Left lung (tissue), 10 donors: ENCODE data around the gene VTCN1. TPM values are rescaled to one million over a fixed set of nuclear protein-coding genes. Genes with fewer than 3 reads are reported as not detected.

Source experiments
- ATAC-seq: fragments of 200-7000 bp; cut with Tn5 transposase; one replicate; pipeline ENCODE4 v1.9.1; 2020; ENCODE audit warnings: moderate library complexity
- DNase-seq, 4 donors: peaks; one replicate each; pipeline ENCODE4 v3.0.0-alpha.2; 2013 to 2020
- H3K27ac ChIP-seq, 2 donors: fragments of 200-600 bp; sonication (generic) in 1 of 2; one replicate each; pipeline versions ENCODE4 v1.5.0 to v1.8.0; 2020 to 2021
- H3K27me3 ChIP-seq, 2 donors: fragments of 200-600 bp; sonication (generic) in 1 of 2; one replicate each; pipeline versions ENCODE4 v1.5.0 to v1.8.0; 2020 to 2021
- H3K36me3 ChIP-seq, 2 donors: fragments of 200-600 bp; sonication (generic) in 1 of 2; one replicate each; pipeline versions ENCODE4 v1.5.0 to v1.8.0; 2020 to 2021
- H3K4me1 ChIP-seq, 2 donors: fragments of 200-600 bp; one replicate each; pipeline ENCODE4 v1.8.0; 2021
- H3K4me3 ChIP-seq, 2 donors: fragments of 200-600 bp; sonication (generic) in 1 of 2; one replicate each; pipeline versions ENCODE4 v1.5.0 to v1.8.0; 2020 to 2021; ENCODE audit warnings: mild to moderate bottlenecking in 1 of 2
- H3K9me3 ChIP-seq, 2 donors: fragments of 200-600 bp; sonication (generic) in 1 of 2; one replicate each; pipeline versions ENCODE4 v1.5.0 to v1.8.0; 2020 to 2021
- intact Hi-C, 2 donors: fragments of 100-400 bp; cut with DNase I; formaldehyde crosslinking; loops; one replicate each; pipeline versions ENCODE4 v1.11.2 to v1.14.2; 2022
- polyA plus RNA-seq, 6 donors: library from polyadenylated mRNA; unstranded; fragments of 120-200 nt; gene quantifications; one replicate each; pipeline ENCODE4 v1.2.1, GENCODE V29; 2013; ENCODE audit not compliant: insufficient read length in 6 of 6
- total RNA-seq, 2 donors: library from RNA; stranded (reverse); fragmentation: NEBNext Ultra II Directional; extraction: Animal tissue kit (Norgen Biotek cat#: 25700); gene quantifications; one replicate each; pipeline ENCODE4 v1.2.1, GENCODE V29; 2021
- TF ChIP-seq, protein P1 (sequence below), 2 donors: fragments of 200-600 bp; sonication (generic) in 1 of 2; IDR thresholded peaks; one replicate each; pipeline versions ENCODE4 v1.5.0 to v1.8.0; 2021; ENCODE audit warnings: antibody characterized with exemption in 2 of 2
- donor health status: DM: no; HTN: yes; CAD: no.
- donor health status: DM: no; HTN: no; CAD: no.

Gene VTCN1
- total and polyA plus RNA-seq, 8 donors = 0.31 to 0.87 (median 0.54) TPM; not detected in 1

DNA sequence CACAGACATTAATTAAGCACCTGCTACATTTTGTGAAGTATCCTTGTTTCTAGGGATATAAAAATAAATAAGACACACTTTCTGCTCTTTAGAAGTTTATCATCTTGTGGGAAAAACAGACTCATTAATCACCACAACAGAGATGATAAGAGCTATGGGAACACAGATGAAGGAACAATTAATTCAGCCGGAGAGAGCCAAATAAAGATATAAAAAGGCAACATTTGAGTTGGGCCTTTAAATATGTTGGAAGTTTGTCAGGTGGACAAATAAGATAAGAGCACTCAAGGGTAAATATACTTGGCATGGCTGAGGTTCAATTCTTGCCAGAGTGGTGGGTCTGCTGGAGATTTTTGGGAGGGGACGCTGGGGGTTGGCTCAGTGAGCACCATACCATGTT lies 34.2 kb upstream of the VTCN1 start:
- TF ChIP-seq, protein P1, sequence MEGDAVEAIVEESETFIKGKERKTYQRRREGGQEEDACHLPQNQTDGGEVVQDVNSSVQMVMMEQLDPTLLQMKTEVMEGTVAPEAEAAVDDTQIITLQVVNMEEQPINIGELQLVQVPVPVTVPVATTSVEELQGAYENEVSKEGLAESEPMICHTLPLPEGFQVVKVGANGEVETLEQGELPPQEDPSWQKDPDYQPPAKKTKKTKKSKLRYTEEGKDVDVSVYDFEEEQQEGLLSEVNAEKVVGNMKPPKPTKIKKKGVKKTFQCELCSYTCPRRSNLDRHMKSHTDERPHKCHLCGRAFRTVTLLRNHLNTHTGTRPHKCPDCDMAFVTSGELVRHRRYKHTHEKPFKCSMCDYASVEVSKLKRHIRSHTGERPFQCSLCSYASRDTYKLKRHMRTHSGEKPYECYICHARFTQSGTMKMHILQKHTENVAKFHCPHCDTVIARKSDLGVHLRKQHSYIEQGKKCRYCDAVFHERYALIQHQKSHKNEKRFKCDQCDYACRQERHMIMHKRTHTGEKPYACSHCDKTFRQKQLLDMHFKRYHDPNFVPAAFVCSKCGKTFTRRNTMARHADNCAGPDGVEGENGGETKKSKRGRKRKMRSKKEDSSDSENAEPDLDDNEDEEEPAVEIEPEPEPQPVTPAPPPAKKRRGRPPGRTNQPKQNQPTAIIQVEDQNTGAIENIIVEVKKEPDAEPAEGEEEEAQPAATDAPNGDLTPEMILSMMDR (IDR thresholded peaks at IDR 0.05) = no peak
- intact Hi-C loops = no loop called here
- ATAC-seq (no peak), DNase-seq (no peak)
- H3K27ac ChIP-seq = no peak overlapping the region
- no peaks in the 10 kb centered on the region for H3K9me3 ChIP-seq
- no peaks in the 10 kb centered on the region for H3K27me3 ChIP-seq
- H3K36me3 ChIP-seq = no peaks in the 10 kb centered on the region
- H3K4me1 ChIP-seq = no peaks in the 10 kb centered on the region
- no peak overlapping the region for H3K4me3 ChIP-seq

DNA sequence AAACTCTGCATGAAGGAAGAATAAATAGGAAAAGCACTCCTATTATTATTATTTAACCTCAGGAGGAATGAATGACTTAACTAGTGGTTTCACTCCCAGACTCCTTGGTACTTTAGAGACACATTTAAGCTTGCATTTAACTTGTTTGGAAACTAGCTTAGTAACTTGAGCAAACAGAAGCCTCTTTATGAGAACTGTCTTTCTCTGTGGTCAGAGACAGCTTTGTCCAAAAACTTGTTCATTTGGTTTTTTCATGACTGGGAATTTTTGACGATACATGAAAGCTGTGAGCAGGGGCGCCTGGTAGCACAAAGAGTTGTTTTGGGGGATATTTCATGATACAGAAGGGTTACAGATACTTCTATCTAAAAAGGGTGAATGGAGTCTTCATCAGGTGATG lies 33.6 kb upstream of the VTCN1 start:
- H3K27ac ChIP-seq = no peak overlapping the region
- ATAC-seq (no peak), DNase-seq (no peak)
- H3K4me3 ChIP-seq = no peak overlapping the region
- H3K9me3 ChIP-seq = no peaks in the 10 kb centered on the region
- intact Hi-C loops = no loop called here
- H3K36me3 ChIP-seq = no peaks in the 10 kb centered on the region
- TF ChIP-seq, protein P1 (IDR thresholded peaks at IDR 0.05) = no peak
- H3K4me1 ChIP-seq = no peaks in the 10 kb centered on the region
- no peaks in the 10 kb centered on the region for H3K27me3 ChIP-seq

DNA sequence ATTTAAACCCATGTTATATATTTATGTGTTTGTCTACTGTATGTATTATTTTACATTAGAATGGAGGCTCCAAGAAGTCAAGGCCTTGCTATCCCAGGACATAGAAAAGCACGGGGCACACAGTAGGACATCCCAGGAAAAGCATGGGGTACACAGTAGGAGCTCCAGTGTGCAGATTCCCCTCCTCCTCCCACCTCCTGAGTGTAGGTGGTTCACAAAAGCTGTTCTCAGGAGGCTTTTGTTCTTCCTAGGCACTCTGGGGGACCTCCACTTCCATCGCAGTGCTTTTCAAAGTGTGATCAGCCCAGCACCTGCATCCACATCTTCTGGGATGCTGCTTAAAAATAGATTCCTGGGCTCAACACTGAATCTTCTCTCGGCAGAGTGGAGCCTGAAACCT lies 30.8 kb upstream of the VTCN1 start:
- TF ChIP-seq, protein P1 (IDR thresholded peaks at IDR 0.05) = no peak

DNA sequence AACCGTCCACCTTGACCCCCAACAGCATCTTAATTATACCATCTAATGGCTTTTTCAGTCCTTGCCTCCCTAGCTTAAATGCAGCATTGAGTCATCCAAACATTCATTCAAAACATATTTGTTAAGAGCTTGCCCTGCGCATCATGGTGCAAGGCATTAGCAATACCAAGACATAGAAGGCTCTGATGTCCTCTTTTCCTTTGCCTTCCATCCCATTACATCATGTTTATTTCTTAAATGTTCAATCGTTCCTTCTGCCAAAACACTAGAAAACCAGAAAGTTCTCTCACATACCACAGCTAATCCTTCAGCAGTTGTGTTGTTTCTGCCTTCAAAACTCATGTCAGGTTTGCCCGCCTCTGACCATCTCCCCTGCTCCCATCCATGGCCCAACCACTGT lies 29.8 kb upstream of the VTCN1 start:
- intact Hi-C loops = no loop called here
- Histone ChIP-seq H3K9me3 (no peaks in the 10 kb centered on the region), H3K36me3 (no peaks in the 10 kb centered on the region), H3K27ac (no peak overlapping the region), H3K4me3 (no peak overlapping the region), H3K4me1 (no peaks in the 10 kb centered on the region), H3K27me3 (no peaks in the 10 kb centered on the region)
- TF ChIP-seq, protein P1 (IDR thresholded peaks at IDR 0.05) = no peak
- DNase-seq (no peak), ATAC-seq (no peak)

More for the DNA sequence above, 30.8 kb upstream of the VTCN1 start:
- intact Hi-C loops = no loop called here
- no peaks in the 10 kb centered on the region for H3K36me3 ChIP-seq
- H3K4me1 ChIP-seq = no peaks in the 10 kb centered on the region
- H3K27ac ChIP-seq = no peak overlapping the region
- DNase-seq (no peak), ATAC-seq (no peak)
- H3K27me3 ChIP-seq = no peaks in the 10 kb centered on the region
- no peak overlapping the region for H3K4me3 ChIP-seq
- H3K9me3 ChIP-seq = no peaks in the 10 kb centered on the region

DNA sequence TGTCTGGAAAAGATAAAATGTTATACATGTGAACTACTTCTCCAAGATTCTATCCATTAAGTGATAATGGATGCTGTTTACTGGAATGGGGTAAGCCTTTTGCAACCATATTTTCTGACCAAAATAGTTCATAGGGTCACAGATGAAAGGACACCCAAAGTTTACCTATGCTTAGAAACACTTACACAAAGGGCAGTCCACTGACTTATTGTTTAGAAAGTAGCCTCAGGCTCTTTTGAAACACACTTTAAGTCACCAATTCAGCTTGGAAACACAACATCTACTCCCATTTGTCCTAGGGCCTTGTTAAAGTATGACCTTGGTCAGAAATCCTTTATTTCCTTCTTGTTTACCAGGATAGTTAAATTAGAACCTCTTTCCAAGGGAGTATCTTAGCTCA lies 28.7 kb upstream of the VTCN1 start:
- ATAC-seq (no peak), DNase-seq (no peak)
- no peaks in the 10 kb centered on the region for H3K36me3 ChIP-seq
- H3K27ac ChIP-seq = no peak overlapping the region
- TF ChIP-seq, protein P1 (IDR thresholded peaks at IDR 0.05) = no peak
- intact Hi-C loops = no loop called here
- no peaks in the 10 kb centered on the region for H3K4me1 ChIP-seq
- no peak overlapping the region for H3K4me3 ChIP-seq
- no peaks in the 10 kb centered on the region for H3K27me3 ChIP-seq
- no peaks in the 10 kb centered on the region for H3K9me3 ChIP-seq
